Transverse colon (tissue), 4 donors: Measurements from ENCODE around the gene KIF5A. TPM values are rescaled to one million over a fixed set of nuclear protein-coding genes. Genes with fewer than 3 reads are reported as not detected.

Source experiments
- DNase-seq: peaks from one replicate; pipeline ENCODE4 v3.0.0-alpha.2; 2019
- H3K27ac ChIP-seq, 4 donors: fragments of 200-600 bp; sonication (generic); 2 replicates each; pipeline ENCODE4 v1.5.1; 2016 to 2018; ENCODE audit warnings: inconsistent platforms in 4 of 4
- H3K27me3 ChIP-seq: fragments of 200-600 bp; sonication (generic); 2 replicates; pipeline ENCODE4 v1.5.1; 2017; ENCODE audit warnings: inconsistent platforms
- H3K36me3 ChIP-seq, 4 donors: fragments of 200-600 bp; sonication (generic); 2 replicates each; pipeline ENCODE4 v1.5.1; 2017 to 2019; ENCODE audit warnings: inconsistent platforms in 4 of 4
- H3K4me1 ChIP-seq, 4 donors: fragments of 200-600 bp; sonication (generic); 2 replicates each; pipeline ENCODE4 v1.5.1; 2017 to 2020; ENCODE audit warnings: inconsistent platforms in 4 of 4
- H3K4me3 ChIP-seq, 4 donors: fragments of 200-600 bp; sonication (generic); 1 replicate in 1 of 4; 2 replicates in 3 of 4; pipeline versions ENCODE4 v1.5.1 to v1.6.1; 2017 to 2019; ENCODE audit warnings: inconsistent platforms in 4 of 4
- H3K9me3 ChIP-seq, 2 donors: fragments of 200-600 bp; sonication (generic); 2 replicates each; pipeline ENCODE4 v1.5.1; 2017 to 2019; ENCODE audit warnings: inconsistent platforms in 2 of 2
- EP300 ChIP-seq: sonication (generic); formaldehyde crosslinking; IDR thresholded peaks from one replicate; pipeline ENCODE4 v1.6.1; 2017; ENCODE audit warnings: antibody characterized with exemption, low read depth
- POLR2A ChIP-seq: fragments of 450-650 bp; IDR thresholded peaks from one replicate; pipeline ENCODE4 v1.6.1; 2016; ENCODE audit warnings: antibody characterized with exemption, mild to moderate bottlenecking, moderate library complexity
- POLR2AphosphoS5 ChIP-seq, 3 donors: sonication (generic); formaldehyde crosslinking; IDR thresholded peaks; one replicate each; pipeline ENCODE4 v1.6.1; 2016; ENCODE audit warnings: antibody characterized with exemption in 3 of 3
- WGBS, 2 donors: methylation state at CpG; one replicate each; pipeline ENCODE4 v1.1.5; 2018; ENCODE audit warnings: low coverage in 1 of 2; 5-methylcytosine and 5-hydroxymethylcytosine counted together
- in situ Hi-C, 4 donors: fragments of 200-750 bp; cut with MboI; loops; one replicate each; pipeline versions ENCODE4 v1.15.0 to v1.15.1; 2017; ENCODE audit warnings: low sequenced_read_pairs in 3 of 4, low pct_ligation_motif_present in 1 of 4, low pct_unique_long_range_greater_than_20kb in 1 of 4
- intact Hi-C: fragments of 100-400 bp; cut with DNase I; formaldehyde crosslinking; loops from one replicate; pipeline ENCODE4 v1.15.1; 2023; ENCODE audit warnings: low total_unique reads
- total RNA-seq, 4 donors: library from RNA; depleted of rRNA; stranded (reverse); fragments of >200 nt; gene quantifications; one replicate each; pipeline ENCODE4 v1.1.0, GENCODE V29; 2016
- TF ChIP-seq, protein P1 (sequence below), 5 experiments: fragments of 200-600 bp in 3 of 5; fragments of 450-650 bp in 2 of 5; sonication (generic) in 3 of 5; IDR thresholded peaks; 1 replicate in 2 of 5; 2 replicates in 3 of 5; pipeline ENCODE4 v1.5.1; 2016 to 2017; ENCODE audit warnings: antibody characterized with exemption in 5 of 5, inconsistent platforms in 3 of 5, mild to moderate bottlenecking in 2 of 5, moderate library complexity in 1 of 5

KIF5A gene
- total RNA-seq, 4 donors from 2014 or later: 1.3 to 6.2 (median 1.6) TPM

DNA sequence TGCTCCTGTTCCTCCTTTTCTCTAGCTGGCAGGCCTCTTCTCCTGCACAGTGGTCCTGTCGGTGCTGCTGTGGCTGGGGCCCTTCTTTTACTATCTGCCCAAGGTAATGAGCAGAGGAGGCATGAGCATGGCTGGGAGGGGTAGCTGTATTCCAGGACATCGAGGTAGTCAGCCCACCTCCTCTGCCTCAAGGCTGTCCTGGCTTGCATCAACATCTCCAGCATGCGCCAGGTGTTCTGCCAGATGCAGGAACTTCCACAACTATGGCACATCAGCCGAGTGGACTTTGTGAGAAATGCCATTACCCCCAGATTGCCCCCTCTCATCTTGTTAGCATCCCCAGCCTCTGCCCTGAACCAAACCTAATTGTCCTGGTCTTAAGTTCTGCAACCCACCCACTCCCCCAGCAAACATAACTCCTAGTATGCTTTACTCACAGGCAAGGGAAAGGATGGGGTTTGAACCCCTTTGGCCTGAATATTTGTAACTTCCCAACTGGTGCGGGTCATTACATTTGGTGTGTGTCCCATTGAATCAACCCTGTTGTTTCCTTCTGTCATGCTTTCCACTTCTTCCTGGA lies 74.1 kb downstream of the KIF5A start:
- Histone ChIP-seq H3K36me3 (no peaks in the 10 kb centered on the region), H3K9me3 (no peaks in the 10 kb centered on the region), H3K4me1 (peaks cover 0 to 29% (median 14%) of the 10 kb centered on the region in 4 donors), H3K27me3 (peaks cover 100% of the 10 kb centered on the region), H3K4me3 (no peak overlapping the region), H3K27ac (no peak overlapping the region)
- WGBS, 2 donors: 60 to 62% methylated on average over 2 to 5 of the region's 5 CpGs
- intact Hi-C loops (no loop called here), in situ Hi-C loops (loop anchor here in 2 of 4 donors (5.0 to 10.0 kb wide), 2 partner anchors 42 to 49 kb away; no protein-coding TSS in a partner anchor)
- TF ChIP-seq EP300 (no peak), POLR2AphosphoS5 (IDR thresholded peaks at IDR 0.05) (no peak), POLR2A (no peak)
- TF ChIP-seq, protein P1, sequence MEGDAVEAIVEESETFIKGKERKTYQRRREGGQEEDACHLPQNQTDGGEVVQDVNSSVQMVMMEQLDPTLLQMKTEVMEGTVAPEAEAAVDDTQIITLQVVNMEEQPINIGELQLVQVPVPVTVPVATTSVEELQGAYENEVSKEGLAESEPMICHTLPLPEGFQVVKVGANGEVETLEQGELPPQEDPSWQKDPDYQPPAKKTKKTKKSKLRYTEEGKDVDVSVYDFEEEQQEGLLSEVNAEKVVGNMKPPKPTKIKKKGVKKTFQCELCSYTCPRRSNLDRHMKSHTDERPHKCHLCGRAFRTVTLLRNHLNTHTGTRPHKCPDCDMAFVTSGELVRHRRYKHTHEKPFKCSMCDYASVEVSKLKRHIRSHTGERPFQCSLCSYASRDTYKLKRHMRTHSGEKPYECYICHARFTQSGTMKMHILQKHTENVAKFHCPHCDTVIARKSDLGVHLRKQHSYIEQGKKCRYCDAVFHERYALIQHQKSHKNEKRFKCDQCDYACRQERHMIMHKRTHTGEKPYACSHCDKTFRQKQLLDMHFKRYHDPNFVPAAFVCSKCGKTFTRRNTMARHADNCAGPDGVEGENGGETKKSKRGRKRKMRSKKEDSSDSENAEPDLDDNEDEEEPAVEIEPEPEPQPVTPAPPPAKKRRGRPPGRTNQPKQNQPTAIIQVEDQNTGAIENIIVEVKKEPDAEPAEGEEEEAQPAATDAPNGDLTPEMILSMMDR (IDR thresholded peaks at IDR 0.05): no peak
- DNase-seq: no peak

DNA sequence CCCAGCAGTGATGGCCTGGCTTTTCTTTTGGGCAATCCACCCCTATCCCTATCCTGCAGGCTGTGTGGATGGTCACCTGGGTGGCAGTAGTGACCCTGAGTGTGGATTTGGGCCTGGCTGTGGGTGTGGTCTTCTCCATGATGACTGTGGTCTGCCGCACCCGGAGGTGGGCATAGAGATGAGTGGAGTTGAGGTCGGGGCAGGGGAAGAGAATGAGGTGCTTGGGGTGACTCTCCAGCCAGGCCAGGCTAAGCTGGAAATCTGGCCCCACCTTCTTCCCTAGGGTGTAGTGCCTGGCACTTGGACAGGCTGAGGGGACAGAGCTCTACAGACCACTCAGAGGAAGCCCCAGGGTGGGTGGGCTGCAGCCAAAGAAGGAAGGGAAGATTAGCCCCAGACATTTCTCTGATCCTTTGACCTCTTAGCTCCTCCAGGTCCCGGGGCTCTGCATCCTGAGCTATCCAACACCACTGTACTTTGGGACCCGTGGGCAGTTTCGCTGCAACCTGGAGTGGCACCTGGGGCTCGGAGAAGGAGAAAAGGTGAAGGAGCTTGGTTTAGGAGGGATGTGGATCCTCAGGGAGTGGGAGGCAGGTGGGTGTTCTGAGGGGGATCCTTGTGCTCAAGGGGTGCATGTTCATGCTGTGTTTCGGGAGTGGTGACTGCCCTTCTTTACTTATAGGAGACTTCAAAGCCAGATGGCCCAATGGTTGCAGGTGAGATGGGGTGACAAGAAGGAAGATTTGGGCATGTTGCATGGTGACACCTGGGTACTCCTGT lies 74.8 kb downstream of the KIF5A start:
- Histone ChIP-seq H3K9me3 (no peaks in the 10 kb centered on the region), H3K4me1 (peaks cover 0 to 24% (median 11%) of the 10 kb centered on the region in 4 donors), H3K27ac (no peak overlapping the region), H3K27me3 (peaks cover 98% of the 10 kb centered on the region), H3K4me3 (no peak overlapping the region), H3K36me3 (no peaks in the 10 kb centered on the region)
- 67 to 69% methylated on average over 1 to 8 of the region's 8 CpGs for WGBS, 2 donors
- in situ Hi-C loops: loop anchor here in 3 of 4 donors (5.0 to 10.0 kb wide), 3 partner anchors 42 to 157 kb away; no protein-coding TSS in a partner anchor
- intact Hi-C loops: no loop called here
- no peak for DNase-seq
- TF ChIP-seq, protein P1 (IDR thresholded peaks at IDR 0.05): no peak
- TF ChIP-seq POLR2AphosphoS5 (IDR thresholded peaks at IDR 0.05) (no peak), EP300 (no peak), POLR2A (no peak)

DNA sequence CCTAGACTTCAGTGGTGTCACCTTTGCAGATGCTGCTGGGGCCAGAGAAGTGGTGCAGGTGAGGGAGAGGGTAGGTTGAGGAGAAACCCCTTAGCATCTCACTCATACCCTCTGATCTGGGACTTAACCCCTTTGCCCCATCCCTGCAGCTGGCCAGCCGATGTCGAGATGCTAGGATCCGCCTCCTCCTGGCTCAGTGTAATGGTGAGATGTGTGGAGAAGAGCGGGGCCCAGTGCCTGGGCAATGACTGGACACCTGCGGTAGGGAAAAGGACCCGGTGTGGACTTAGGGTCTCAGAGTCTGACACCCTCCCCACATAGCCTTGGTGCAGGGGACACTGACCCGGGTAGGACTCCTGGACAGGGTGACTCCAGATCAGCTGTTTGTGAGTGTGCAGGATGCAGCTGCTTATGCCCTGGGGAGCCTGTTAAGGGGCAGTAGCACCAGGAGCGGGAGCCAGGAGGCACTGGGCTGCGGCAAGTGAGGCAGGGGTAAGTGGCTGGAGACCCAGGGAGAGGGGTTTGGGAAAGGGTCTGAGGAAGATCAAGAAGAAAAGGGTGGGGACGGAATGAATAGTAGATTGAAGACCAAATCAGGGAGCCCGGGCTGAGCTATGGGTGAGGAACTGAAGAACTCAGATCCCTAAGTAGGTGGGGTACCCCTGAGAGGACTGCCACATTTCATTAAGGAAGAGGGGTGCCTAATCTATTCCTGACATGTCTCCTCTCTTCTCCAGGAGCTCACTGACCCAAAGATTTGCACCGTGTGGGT lies 75.6 kb downstream of the KIF5A start:
- no peak for DNase-seq
- TF ChIP-seq, protein P1 (IDR thresholded peaks at IDR 0.05): no peak
- TF ChIP-seq EP300 (no peak), POLR2AphosphoS5 (IDR thresholded peaks at IDR 0.05) (no peak), POLR2A (no peak)
- in situ Hi-C loops: loop anchor here in 2 of 4 donors (5.0 to 10.0 kb wide), 3 partner anchors 43 to 158 kb away; no protein-coding TSS in a partner anchor
- 58 to 74% methylated on average over 3 to 12 of the region's 12 CpGs for WGBS, 2 donors
- peaks cover 98% of the 10 kb centered on the region for H3K27me3 ChIP-seq
- no peak overlapping the region for H3K27ac ChIP-seq
- H3K4me1 ChIP-seq: peaks cover 0 to 23% (median 10%) of the 10 kb centered on the region in 4 donors
- H3K4me3 ChIP-seq: no peak overlapping the region
- no peaks in the 10 kb centered on the region for H3K9me3 ChIP-seq
- no peaks in the 10 kb centered on the region for H3K36me3 ChIP-seq
- intact Hi-C loops: loop anchor here (2.0 kb wide), 1 partner anchor 45 kb away; no protein-coding TSS in a partner anchor
